Cardiac fibroblast (primary cell): ENCODE measurements around the gene SH2D7.

Source experiments
- DNase-seq, 2 donors: peaks; one replicate each; pipeline versions ENCODE4 v3.0.0 to v3.0.0-alpha.2; 2010; ENCODE audit warnings: low read depth in 2 of 2
- H3K4me3 ChIP-seq, 2 donors: replicated peaks in 1 of 2; 1 replicate in 1 of 2; 2 replicates in 1 of 2; pipeline ENCODE4 v1.5.1; 2011; ENCODE audit warnings: low read depth in 2 of 2, low read length in 2 of 2, mild to moderate bottlenecking in 2 of 2, moderate library complexity in 1 of 2
- CTCF ChIP-seq: IDR thresholded peaks from one replicate; pipeline ENCODE4 v1.5.1; 2011; ENCODE audit warnings: low read depth, mild to moderate bottlenecking, low read length, inconsistent platforms

The SH2D7 gene

GRCh38 chr15:78054966-78055365, 37.4 kb upstream of the SH2D7 start:
- no peak for TF ChIP-seq CTCF
- H3K4me3 ChIP-seq: no peak overlapping the region
- no peak for DNase-seq

- TF ChIP-seq CTCF: no peak
- DNase-seq: peak in 1 of 2 donors; percentile 48
- H3K4me3 ChIP-seq: no peak overlapping the region
Observed at GRCh38 chr15:78055919-78056713, 36.2 kb upstream of the SH2D7 start.

- TF ChIP-seq CTCF: no peak
- H3K4me3 ChIP-seq: no peak overlapping the region
- peak in 1 of 2 donors; percentile 63 for DNase-seq
Observed at GRCh38 chr15:78056714-78057269, 35.6 kb upstream of the SH2D7 start.

GRCh38 chr15:78057803-78058202, 34.6 kb upstream of the SH2D7 start:
- H3K4me3 ChIP-seq: no peak overlapping the region
- TF ChIP-seq CTCF: no peak
- DNase-seq: no peak

GRCh38 chr15:78058401-78058935, 33.9 kb upstream of the SH2D7 start:
- TF ChIP-seq CTCF: no peak
- no peak for DNase-seq

GRCh38 chr15:78059110-78059839, 33.1 kb upstream of the SH2D7 start:
- no peak for TF ChIP-seq CTCF
- peak in 1 of 2 donors; percentile 58 for DNase-seq
- no peak overlapping the region for H3K4me3 ChIP-seq

More at GRCh38 chr15:78058401-78058935, 33.9 kb upstream of the SH2D7 start:
- H3K4me3 ChIP-seq: no peak overlapping the region
